Measurements from ENCODE around the gene ENTR1.

DNA sequence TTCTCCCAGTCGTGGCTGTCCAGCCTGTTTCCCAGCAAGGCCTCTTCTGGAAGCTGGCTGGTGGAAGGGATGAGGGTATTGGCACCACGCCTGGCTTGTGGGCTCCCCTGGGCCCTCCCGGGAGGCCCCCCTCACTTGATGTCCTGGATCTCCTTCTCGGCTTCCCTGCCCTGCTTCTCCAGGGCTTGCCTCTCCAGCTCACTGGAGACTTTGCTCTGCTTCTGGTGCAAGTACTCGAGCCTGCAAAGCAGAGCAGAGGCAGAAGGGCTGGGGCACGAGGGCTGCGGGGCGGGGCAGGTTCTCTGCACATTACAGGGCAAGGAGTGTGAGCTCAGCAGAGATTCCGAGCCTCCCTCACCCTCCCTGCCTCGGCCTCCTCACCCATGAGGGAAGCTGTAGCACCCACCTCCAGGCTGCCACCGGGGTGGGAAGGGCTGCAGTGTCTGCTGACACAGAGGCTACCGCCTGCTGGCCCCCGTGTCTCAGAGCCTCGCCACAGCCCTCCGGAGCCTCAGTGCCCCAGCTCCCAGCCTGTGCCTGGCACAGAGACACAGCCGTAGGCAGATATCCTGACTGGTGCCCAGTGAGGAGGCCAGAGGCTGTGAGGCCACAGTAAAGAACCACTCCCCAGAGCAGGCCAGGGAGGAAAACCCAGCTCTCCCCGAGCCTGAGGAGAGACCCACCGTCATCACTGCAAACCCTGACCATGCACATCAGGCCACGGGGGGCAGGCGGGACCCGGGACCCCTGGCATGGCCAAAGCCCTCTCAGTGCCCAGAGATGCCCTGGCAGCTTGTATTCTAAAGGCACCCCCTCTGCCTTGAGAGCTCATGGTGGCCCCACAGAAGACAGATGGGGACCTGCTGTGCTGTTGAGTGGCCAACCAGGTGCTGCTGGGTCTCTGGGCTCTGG is 17.6 kb downstream of the ENTR1 start:
- TF ChIP-seq CTCF (IDR thresholded peaks at IDR 0.05) (no peak), POLR2A (IDR thresholded peaks at IDR 0.05) (no peak), POLR2AphosphoS5 (IDR thresholded peaks at IDR 0.05) (no peak)
